Neural cell (in vitro differentiated cells): ENCODE data around the gene PPP1R9B. TPM values are rescaled to one million over a fixed set of nuclear protein-coding genes. Genes with fewer than 3 reads are reported as not detected.

Experiments used
- H2AFZ ChIP-seq: fragments of 200-600, 300-800 bp; sonication (generic), shearing (Covaris generic); 2 replicates; pipeline ENCODE4 v1.6.0; 2014; ENCODE audit warnings: low read depth, mild to moderate bottlenecking, antibody characterized with exemption, low read length, moderate library complexity
- H3F3A ChIP-seq: fragments of 200-600 bp; shearing (Covaris generic); 2 replicates; pipeline ENCODE4 v1.6.1; 2016; ENCODE audit warnings: mild to moderate bottlenecking, moderate library complexity, mixed read lengths, antibody characterized with exemption, low read length; ENCODE audit not compliant: insufficient read depth, poor library complexity, severe bottlenecking
- H3K27ac ChIP-seq: fragments of 200-600, 300-800 bp; sonication (generic), shearing (Covaris generic); 2 replicates; pipeline ENCODE4 v1.5.1; 2014; ENCODE audit warnings: mild to moderate bottlenecking, low read length, moderate library complexity
- H3K27me3 ChIP-seq: fragments of 300-800, 200-600 bp; sonication (generic), shearing (Covaris generic); 2 replicates; pipeline ENCODE4 v1.6.0; 2014; ENCODE audit warnings: mild to moderate bottlenecking, low read depth, low read length, moderate library complexity; ENCODE audit not compliant: insufficient read depth
- H3K36me3 ChIP-seq: fragments of 300-800, 200-600 bp; sonication (generic), shearing (Covaris generic); 2 replicates; pipeline ENCODE4 v1.5.1; 2014; ENCODE audit warnings: mild to moderate bottlenecking, antibody characterized with exemption, low read length, moderate library complexity; ENCODE audit not compliant: insufficient read depth
- H3K4me2 ChIP-seq: fragments of 300-800, 200-600 bp; sonication (generic), shearing (Covaris generic); 2 replicates; pipeline ENCODE4 v1.6.0; 2014; ENCODE audit warnings: mild to moderate bottlenecking, low read length
- H3K4me3 ChIP-seq: fragments of 300-800, 200-600 bp; sonication (generic), shearing (Covaris generic); 2 replicates; pipeline ENCODE4 v1.5.1; 2014; ENCODE audit warnings: mild to moderate bottlenecking, low read length, moderate library complexity
- H3K79me2 ChIP-seq: fragments of 200-600 bp; shearing (Covaris generic); replicated peaks from 2 replicates; pipeline ENCODE4 v1.6.0; 2014; ENCODE audit warnings: mild to moderate bottlenecking, low read length, moderate library complexity; ENCODE audit not compliant: insufficient read depth
- H3K9ac ChIP-seq: fragments of 300-800, 200-600 bp; sonication (generic), shearing (Covaris generic); 2 replicates; pipeline ENCODE4 v1.6.1; 2016; ENCODE audit warnings: mild to moderate bottlenecking, low read length, mixed read lengths
- H3K9me2 ChIP-seq: fragments of 200-600 bp; shearing (Covaris generic); 2 replicates; pipeline ENCODE4 v1.6.1; 2016; ENCODE audit warnings: mild to moderate bottlenecking, low read length, mixed read lengths; ENCODE audit not compliant: insufficient read depth
- H3K9me3 ChIP-seq: fragments of 200-600, 300-800 bp; sonication (generic), shearing (Covaris generic); 2 replicates; pipeline ENCODE4 v1.6.1; 2016; ENCODE audit warnings: mild to moderate bottlenecking, mixed run types, low read length, moderate library complexity, mixed read lengths
- H4K20me1 ChIP-seq: fragments of 200-600 bp; shearing (Covaris generic); 2 replicates; pipeline ENCODE4 v1.6.1; 2016; ENCODE audit warnings: mild to moderate bottlenecking, mixed run types; ENCODE audit not compliant: insufficient read depth
- EP300 ChIP-seq: fragments of 450-650 bp; conservative IDR thresholded peaks from 2 replicates; pipeline ENCODE4 v1.6.1; 2014; ENCODE audit warnings: antibody characterized with exemption, mild to moderate bottlenecking, moderate library complexity; ENCODE audit not compliant: poor library complexity, severe bottlenecking
- EZH2 ChIP-seq: fragments of 200-600, 300-800 bp; shearing (Covaris generic), sonication (generic); IDR thresholded peaks from 2 replicates; pipeline ENCODE4 v1.6.1; 2014; ENCODE audit warnings: antibody characterized with exemption, low read length, borderline replicate concordance, mild to moderate bottlenecking; ENCODE audit not compliant: insufficient read depth, poor library complexity, severe bottlenecking
- MXI1 ChIP-seq: fragments of 450-650 bp; conservative IDR thresholded peaks from 2 replicates; pipeline ENCODE4 v1.6.1; 2014; ENCODE audit warnings: antibody characterized with exemption, mild to moderate bottlenecking; ENCODE audit not compliant: poor library complexity, severe bottlenecking
- POLR2AphosphoS5 ChIP-seq: IDR thresholded peaks from 2 replicates; pipeline ENCODE4 v1.6.1; 2012
- RAD21 ChIP-seq: fragments of 450-650 bp; conservative IDR thresholded peaks from 2 replicates; pipeline ENCODE4 v1.6.1; 2014; ENCODE audit warnings: antibody characterized with exemption, mild to moderate bottlenecking, moderate library complexity
- SMC3 ChIP-seq: fragments of 450-650 bp; conservative IDR thresholded peaks from 2 replicates; pipeline ENCODE4 v1.6.1; 2014; ENCODE audit warnings: antibody characterized with exemption, mild to moderate bottlenecking, moderate library complexity; ENCODE audit not compliant: poor library complexity
- TAF1 ChIP-seq: IDR thresholded peaks from 2 replicates; pipeline ENCODE4 v1.6.1; 2012; ENCODE audit warnings: low read depth
- polyA plus RNA-seq: library from polyadenylated mRNA; depleted of rRNA; stranded (reverse); fragments of >200 nt; gene quantifications from 2 replicates; pipeline ENCODE4 v1.2.3, GENCODE V29; 2014
- TF ChIP-seq, protein P1 (sequence below): fragments of 450-650 bp; IDR thresholded peaks from 2 replicates; pipeline ENCODE4 v1.5.1; 2014; ENCODE audit warnings: antibody characterized with exemption, mild to moderate bottlenecking, moderate library complexity; ENCODE audit not compliant: poor library complexity, severe bottlenecking
- TF ChIP-seq, protein P2 (sequence below): IDR thresholded peaks from 2 replicates; pipeline ENCODE4 v1.6.1; 2012; ENCODE audit warnings: borderline replicate concordance

Gene PPP1R9B
- polyA plus RNA-seq, 1 donor from 2014 or later, result 29.2 TPM

DNA sequence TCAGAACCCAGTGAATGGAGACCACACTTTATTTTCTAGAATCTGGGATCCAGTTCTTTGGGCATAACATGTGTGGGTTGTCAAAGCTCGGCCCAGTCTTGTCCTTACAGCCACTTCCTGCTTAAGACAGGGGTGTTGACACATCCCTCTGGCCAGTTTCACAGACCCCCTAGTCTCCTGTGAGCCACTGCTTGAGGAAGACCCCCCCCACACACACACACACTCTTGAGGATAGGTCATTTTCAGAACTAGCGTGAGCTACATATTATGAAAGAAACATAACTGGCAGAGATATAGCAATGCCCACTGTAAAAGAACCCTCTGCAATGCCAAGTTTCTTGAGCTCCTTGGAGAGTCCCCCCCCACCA lies 58.6 kb downstream of the PPP1R9B start:
- Histone ChIP-seq H4K20me1 (no peaks in the 10 kb centered on the region), H3K4me3 (no peak overlapping the region), H3K4me2 (no peak overlapping the region), H3K9me2 (no peaks in the 10 kb centered on the region), H3K36me3 (no peaks in the 10 kb centered on the region), H3K79me2 (peaks cover 9% of the 10 kb centered on the region), H3K27ac (no peak overlapping the region), H2AFZ (no peak overlapping the region), H3F3A (no peaks in the 10 kb centered on the region), H3K9me3 (no peaks in the 10 kb centered on the region), H3K27me3 (no peaks in the 10 kb centered on the region), H3K9ac (no peak overlapping the region)
- TF ChIP-seq EZH2 (no peak), SMC3 (no peak), EP300 (no peak), TAF1 (no peak), RAD21 (no peak), MXI1 (no peak), POLR2AphosphoS5 (no peak)
- TF ChIP-seq, protein P1, sequence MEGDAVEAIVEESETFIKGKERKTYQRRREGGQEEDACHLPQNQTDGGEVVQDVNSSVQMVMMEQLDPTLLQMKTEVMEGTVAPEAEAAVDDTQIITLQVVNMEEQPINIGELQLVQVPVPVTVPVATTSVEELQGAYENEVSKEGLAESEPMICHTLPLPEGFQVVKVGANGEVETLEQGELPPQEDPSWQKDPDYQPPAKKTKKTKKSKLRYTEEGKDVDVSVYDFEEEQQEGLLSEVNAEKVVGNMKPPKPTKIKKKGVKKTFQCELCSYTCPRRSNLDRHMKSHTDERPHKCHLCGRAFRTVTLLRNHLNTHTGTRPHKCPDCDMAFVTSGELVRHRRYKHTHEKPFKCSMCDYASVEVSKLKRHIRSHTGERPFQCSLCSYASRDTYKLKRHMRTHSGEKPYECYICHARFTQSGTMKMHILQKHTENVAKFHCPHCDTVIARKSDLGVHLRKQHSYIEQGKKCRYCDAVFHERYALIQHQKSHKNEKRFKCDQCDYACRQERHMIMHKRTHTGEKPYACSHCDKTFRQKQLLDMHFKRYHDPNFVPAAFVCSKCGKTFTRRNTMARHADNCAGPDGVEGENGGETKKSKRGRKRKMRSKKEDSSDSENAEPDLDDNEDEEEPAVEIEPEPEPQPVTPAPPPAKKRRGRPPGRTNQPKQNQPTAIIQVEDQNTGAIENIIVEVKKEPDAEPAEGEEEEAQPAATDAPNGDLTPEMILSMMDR, result no peak
- TF ChIP-seq, protein P2, sequence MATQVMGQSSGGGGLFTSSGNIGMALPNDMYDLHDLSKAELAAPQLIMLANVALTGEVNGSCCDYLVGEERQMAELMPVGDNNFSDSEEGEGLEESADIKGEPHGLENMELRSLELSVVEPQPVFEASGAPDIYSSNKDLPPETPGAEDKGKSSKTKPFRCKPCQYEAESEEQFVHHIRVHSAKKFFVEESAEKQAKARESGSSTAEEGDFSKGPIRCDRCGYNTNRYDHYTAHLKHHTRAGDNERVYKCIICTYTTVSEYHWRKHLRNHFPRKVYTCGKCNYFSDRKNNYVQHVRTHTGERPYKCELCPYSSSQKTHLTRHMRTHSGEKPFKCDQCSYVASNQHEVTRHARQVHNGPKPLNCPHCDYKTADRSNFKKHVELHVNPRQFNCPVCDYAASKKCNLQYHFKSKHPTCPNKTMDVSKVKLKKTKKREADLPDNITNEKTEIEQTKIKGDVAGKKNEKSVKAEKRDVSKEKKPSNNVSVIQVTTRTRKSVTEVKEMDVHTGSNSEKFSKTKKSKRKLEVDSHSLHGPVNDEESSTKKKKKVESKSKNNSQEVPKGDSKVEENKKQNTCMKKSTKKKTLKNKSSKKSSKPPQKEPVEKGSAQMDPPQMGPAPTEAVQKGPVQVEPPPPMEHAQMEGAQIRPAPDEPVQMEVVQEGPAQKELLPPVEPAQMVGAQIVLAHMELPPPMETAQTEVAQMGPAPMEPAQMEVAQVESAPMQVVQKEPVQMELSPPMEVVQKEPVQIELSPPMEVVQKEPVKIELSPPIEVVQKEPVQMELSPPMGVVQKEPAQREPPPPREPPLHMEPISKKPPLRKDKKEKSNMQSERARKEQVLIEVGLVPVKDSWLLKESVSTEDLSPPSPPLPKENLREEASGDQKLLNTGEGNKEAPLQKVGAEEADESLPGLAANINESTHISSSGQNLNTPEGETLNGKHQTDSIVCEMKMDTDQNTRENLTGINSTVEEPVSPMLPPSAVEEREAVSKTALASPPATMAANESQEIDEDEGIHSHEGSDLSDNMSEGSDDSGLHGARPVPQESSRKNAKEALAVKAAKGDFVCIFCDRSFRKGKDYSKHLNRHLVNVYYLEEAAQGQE, result no peak

DNA sequence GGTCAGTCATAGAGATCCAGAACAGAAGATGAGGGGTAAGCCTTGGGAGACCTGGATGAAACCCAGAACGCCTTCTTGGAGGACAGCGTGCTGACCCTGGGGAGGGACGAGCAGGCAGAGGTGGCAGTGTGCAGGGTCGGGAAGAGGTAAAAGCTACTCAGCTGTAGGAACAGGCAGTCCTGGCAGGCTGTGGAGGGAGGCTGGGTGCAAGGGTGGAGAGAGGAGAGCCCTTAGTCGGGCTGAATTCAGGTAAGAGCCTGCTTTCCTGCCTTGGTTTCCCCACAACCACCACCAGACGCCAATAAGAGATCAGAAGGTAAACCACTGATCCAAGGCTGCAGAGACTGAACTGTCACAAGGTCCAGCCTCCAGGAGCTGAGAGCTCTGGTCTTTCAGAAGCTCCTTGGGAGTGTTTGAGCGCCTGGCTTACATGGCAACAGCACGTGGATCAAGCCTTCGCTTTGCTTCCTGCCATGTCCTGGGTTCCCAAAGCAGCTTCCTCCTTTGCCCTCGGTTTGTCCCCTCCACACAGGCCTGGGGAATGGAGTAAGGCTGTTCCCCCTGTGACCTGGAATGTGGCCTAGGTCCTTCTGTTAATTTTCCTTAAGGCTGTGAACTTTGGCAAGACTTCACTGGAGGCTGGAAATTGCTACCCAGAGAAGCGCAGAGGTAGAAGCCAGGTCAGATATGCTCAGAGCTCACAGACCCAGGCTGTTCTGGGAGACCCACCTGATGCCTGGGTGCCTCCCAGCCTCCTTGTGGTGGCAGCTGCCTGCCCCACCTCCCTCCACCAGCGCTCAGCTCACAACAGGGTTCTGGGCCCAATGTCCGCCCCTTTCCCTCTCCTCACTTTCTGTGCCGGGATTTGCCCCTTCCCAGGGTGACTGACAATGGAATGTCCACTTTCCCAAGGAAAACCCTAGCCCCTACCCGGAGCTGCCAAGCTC lies 59.2 kb downstream of the PPP1R9B start:
- no peaks in the 10 kb centered on the region for H3K27me3 ChIP-seq

More for the DNA sequence above, 59.2 kb downstream of the PPP1R9B start:
- H3F3A ChIP-seq, result no peaks in the 10 kb centered on the region
- peaks cover 9% of the 10 kb centered on the region for H3K79me2 ChIP-seq
- H3K9me3 ChIP-seq, result no peaks in the 10 kb centered on the region
- no peak for TF ChIP-seq POLR2AphosphoS5
- TF ChIP-seq EZH2, result no peak
- no peak for TF ChIP-seq EP300
- TF ChIP-seq, protein P1, result no peak
- no peak for TF ChIP-seq SMC3
- no peak for TF ChIP-seq RAD21
- TF ChIP-seq, protein P2, result no peak
- no peak for TF ChIP-seq MXI1
- TF ChIP-seq TAF1, result no peak
- no peak overlapping the region for H3K9ac ChIP-seq
- H2AFZ ChIP-seq, result no peak overlapping the region
- no peak overlapping the region for H3K4me3 ChIP-seq
- H4K20me1 ChIP-seq, result no peaks in the 10 kb centered on the region
- no peaks in the 10 kb centered on the region for H3K9me2 ChIP-seq
- H3K27ac ChIP-seq, result no peak overlapping the region
- H3K36me3 ChIP-seq, result no peaks in the 10 kb centered on the region
- H3K4me2 ChIP-seq, result no peak overlapping the region
